Osteoblast (primary cell): ENCODE data around the gene CNR2. TPM values are rescaled to one million over a fixed set of nuclear protein-coding genes. Genes with fewer than 3 reads are reported as not detected.

Source experiments
- DNase-seq: peaks from one replicate; pipeline ENCODE4 v3.0.0; 2011; ENCODE audit warnings: low spot score, mixed read lengths; ENCODE audit not compliant: insufficient read length; ENCODE audit errors: missing footprints
- H2AFZ ChIP-seq: 2 replicates; pipeline ENCODE4 v1.6.0; 2011; ENCODE audit warnings: mild to moderate bottlenecking, low read length
- H3K27ac ChIP-seq: 2 replicates; pipeline ENCODE4 v1.5.1; 2011; ENCODE audit warnings: mild to moderate bottlenecking, low read depth, low read length, moderate library complexity
- H3K27me3 ChIP-seq: 2 replicates; pipeline ENCODE4 v1.6.0; 2012; ENCODE audit warnings: mild to moderate bottlenecking, control low read depth, inconsistent platforms, low read length, moderate library complexity; ENCODE audit not compliant: insufficient read depth
- H3K36me3 ChIP-seq: 2 replicates; pipeline ENCODE4 v1.5.1; 2011; ENCODE audit warnings: mild to moderate bottlenecking, low read length, control low read depth, moderate library complexity; ENCODE audit not compliant: insufficient read depth
- H3K4me1 ChIP-seq: 2 replicates; pipeline ENCODE4 v1.5.1; 2011; ENCODE audit warnings: mild to moderate bottlenecking, low read length, control low read depth, moderate library complexity; ENCODE audit not compliant: insufficient read depth
- H3K4me2 ChIP-seq: 2 replicates; pipeline ENCODE4 v1.6.0; 2011; ENCODE audit warnings: mild to moderate bottlenecking, low read length; ENCODE audit not compliant: insufficient read depth
- H3K4me3 ChIP-seq: fragments of 200-600 bp; sonication (generic); 3 replicates; pipeline ENCODE4 v1.5.1; 2012; ENCODE audit warnings: mild to moderate bottlenecking, low read length, inconsistent platforms; ENCODE audit not compliant: insufficient read depth
- H3K79me2 ChIP-seq: 2 replicates; pipeline ENCODE4 v1.6.0; 2012; ENCODE audit warnings: mild to moderate bottlenecking, low read length, control low read depth, inconsistent platforms; ENCODE audit not compliant: insufficient read depth
- H3K9me3 ChIP-seq: 2 replicates; pipeline ENCODE4 v1.5.1; 2011; ENCODE audit warnings: low read depth, low read length, control low read depth
- H4K20me1 ChIP-seq: 2 replicates; pipeline ENCODE4 v1.6.0; 2012; ENCODE audit warnings: mild to moderate bottlenecking, low read length, control low read depth; ENCODE audit not compliant: insufficient read depth
- CTCF ChIP-seq: IDR thresholded peaks from 2 replicates; pipeline ENCODE4 v1.5.1; 2011; ENCODE audit warnings: mild to moderate bottlenecking, low read depth, low read length, moderate library complexity; ENCODE audit errors: extremely low read depth
- total RNA-seq: library from RNA; depleted of rRNA; stranded (reverse); fragments of >200 nt; gene quantifications from 2 replicates; pipeline ENCODE4 v1.2.3, GENCODE V29; 2012

CNR2 gene
- total RNA-seq, 1 donor, result not detected

DNA sequence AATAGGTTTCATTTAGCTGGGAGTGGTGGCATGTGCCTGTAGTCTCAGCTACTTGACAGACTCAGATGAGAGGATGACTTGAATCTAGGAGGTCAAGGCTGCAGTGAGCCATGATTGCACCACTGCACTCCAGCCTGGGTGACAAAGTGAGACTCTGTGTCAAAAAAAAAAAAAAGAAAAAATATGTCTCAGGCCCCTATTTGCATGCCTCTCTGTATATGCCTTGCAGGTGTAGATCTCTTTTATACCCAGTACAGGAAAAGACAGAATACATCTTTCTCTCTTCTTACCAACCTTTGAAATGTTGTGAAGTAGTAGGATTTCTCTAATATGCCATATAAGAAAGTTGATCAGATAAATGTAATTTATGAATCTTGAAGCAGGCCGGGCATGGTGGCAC, 6.4 kb downstream of the CNR2 start:
- Histone ChIP-seq H3K27me3 (peaks cover 39% of the 10 kb centered on the region), H3K36me3 (no peaks in the 10 kb centered on the region)
- no peak for DNase-seq

DNA sequence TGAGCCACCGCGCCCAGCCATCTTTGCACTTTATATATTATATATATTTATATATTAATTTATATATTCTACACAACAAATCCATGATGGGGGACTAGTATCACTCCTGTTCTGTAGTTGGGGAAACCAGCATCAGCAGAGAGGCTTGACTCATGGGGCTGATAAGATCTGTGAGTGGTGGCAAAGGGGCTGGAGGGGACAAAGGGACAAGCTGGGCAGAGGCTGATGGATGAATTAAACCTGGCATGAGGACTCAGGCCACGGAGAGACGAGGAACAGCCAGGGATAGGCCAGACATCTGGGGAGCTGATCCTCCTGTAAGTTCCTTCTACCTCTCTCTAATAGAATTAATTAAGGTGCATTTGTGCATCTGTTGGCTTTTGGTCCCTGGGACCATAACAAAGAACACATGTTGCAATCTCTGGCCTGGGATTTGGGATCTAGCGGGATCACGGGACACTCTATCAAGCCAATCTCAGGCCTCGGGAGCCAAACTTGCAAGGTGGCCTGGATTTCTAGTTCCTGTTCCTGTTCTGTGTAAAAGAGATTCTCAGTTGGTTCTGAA, 7.6 kb downstream of the CNR2 start:
- H3K27me3 ChIP-seq, result peaks cover 50% of the 10 kb centered on the region
- H3K4me3 ChIP-seq, result no peak overlapping the region
- no peaks in the 10 kb centered on the region for H3K36me3 ChIP-seq
- H3K9me3 ChIP-seq, result peaks cover 2% of the 10 kb centered on the region
- no peaks in the 10 kb centered on the region for H4K20me1 ChIP-seq
- no peaks in the 10 kb centered on the region for H3K79me2 ChIP-seq
- no peak for TF ChIP-seq CTCF
- H2AFZ ChIP-seq, result no peak overlapping the region
- no peak overlapping the region for H3K4me2 ChIP-seq
- H3K27ac ChIP-seq, result no peak overlapping the region
- no peak for DNase-seq
- no peaks in the 10 kb centered on the region for H3K4me1 ChIP-seq

More for the DNA sequence above, 6.4 kb downstream of the CNR2 start:
- H2AFZ ChIP-seq, result no peak overlapping the region
- H3K27ac ChIP-seq, result no peak overlapping the region
- no peaks in the 10 kb centered on the region for H4K20me1 ChIP-seq
- H3K4me2 ChIP-seq, result no peak overlapping the region
- H3K4me3 ChIP-seq, result no peak overlapping the region
- H3K79me2 ChIP-seq, result no peaks in the 10 kb centered on the region
- no peak for TF ChIP-seq CTCF
- no peaks in the 10 kb centered on the region for H3K4me1 ChIP-seq
- peaks cover 2% of the 10 kb centered on the region for H3K9me3 ChIP-seq

DNA sequence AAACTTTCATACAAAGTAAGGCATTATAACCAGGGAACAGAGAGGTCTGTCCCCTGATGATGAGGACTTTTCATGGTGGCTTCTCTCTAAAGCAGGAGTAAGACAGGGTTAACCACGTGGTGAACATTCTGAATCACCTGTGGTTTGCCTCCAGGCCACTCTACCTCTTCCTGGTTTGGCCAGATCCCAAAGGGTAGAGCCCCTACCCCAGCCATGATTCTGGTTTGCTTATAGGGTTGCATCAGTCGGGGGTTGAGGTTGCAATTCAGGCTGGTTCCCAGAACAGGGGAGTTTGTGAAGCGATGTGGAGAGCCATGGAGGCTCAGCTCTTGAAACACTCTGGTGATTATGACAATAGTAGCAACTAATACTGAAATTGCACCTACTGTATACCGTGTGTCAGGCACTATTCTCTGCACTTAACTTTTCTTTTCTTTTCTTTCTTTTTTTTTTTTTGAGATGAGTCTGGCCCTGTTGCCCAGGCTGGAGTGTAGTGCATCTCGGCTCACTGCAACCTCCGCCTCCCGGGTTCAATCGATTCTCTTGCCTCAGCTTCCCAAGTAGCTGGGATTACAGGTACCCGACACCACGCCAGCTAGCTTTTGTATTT, 8.3 kb downstream of the CNR2 start:
- H3K4me2 ChIP-seq, result no peak overlapping the region
- peaks cover 2% of the 10 kb centered on the region for H3K9me3 ChIP-seq
- no peak overlapping the region for H3K4me3 ChIP-seq
- H3K36me3 ChIP-seq, result no peaks in the 10 kb centered on the region
- no peak for TF ChIP-seq CTCF
- no peak overlapping the region for H2AFZ ChIP-seq
- no peaks in the 10 kb centered on the region for H3K4me1 ChIP-seq
- no peaks in the 10 kb centered on the region for H3K79me2 ChIP-seq
- no peaks in the 10 kb centered on the region for H4K20me1 ChIP-seq
- peaks cover 55% of the 10 kb centered on the region for H3K27me3 ChIP-seq
- H3K27ac ChIP-seq, result no peak overlapping the region
- no peak for DNase-seq

DNA sequence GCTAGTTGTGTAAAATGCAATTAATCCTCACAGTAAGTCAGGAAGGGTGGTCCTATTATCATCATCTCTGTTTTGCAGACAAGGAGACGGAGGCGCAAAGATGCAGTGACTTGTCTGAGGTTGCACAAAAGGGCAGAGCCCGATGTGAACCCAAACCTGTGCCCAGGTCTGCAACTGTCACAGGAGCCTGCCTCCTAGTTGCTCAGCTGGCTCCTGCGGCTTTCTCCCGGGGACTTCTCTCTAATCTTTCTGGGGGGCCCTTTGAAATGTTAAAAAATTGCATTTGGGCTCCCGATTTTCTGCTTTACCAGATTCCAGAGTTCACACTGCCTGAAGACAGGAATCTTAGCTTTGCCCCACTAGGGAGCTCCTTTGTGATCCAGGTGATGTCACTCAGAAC, 9.4 kb downstream of the CNR2 start:
- peaks cover 55% of the 10 kb centered on the region for H3K27me3 ChIP-seq
- H3K27ac ChIP-seq, result no peak overlapping the region
- no peaks in the 10 kb centered on the region for H3K36me3 ChIP-seq
- no peaks in the 10 kb centered on the region for H3K4me1 ChIP-seq
- no peaks in the 10 kb centered on the region for H4K20me1 ChIP-seq
- H3K79me2 ChIP-seq, result no peaks in the 10 kb centered on the region
- DNase-seq, result no peak
- no peak overlapping the region for H3K4me3 ChIP-seq
- no peak overlapping the region for H3K4me2 ChIP-seq
- peaks cover 2% of the 10 kb centered on the region for H3K9me3 ChIP-seq
- no peak overlapping the region for H2AFZ ChIP-seq
- no peak for TF ChIP-seq CTCF
